Measurements from ENCODE around the gene PTPN9.
"Not testable (repeated sequence)": the region's sequence is repeated elsewhere in the genome, so short reads cannot be mapped to it uniquely, and the experiment has no call there.

The PTPN9 gene

DNA sequence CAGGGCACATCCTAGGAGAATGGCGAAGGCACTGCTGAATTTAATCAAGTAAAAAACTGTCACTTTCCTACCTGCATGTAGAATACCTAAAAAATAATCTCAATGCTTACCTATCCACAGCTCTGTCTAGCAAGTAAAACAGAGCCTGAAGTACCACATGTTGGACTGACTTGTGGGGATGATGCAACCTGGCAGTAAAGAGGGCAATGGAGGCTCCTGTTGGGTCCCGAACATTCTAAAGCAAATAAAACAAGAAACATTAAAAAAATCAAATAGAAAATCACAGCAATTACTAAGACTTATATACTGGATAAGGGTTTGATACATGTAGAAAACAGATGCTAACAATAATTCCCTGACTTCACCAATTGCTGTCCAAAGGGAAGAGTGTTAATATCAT, 56.1 kb downstream of the PTPN9 start:
- Mint-ChIP-seq H3K9me3 (no peaks in the 10 kb centered on the region), H3K27me3 (no peaks in the 10 kb centered on the region), H3K4me3 (no peak overlapping the region), H3K36me3 (ENCODE audit: low read depth) (peaks cover 40% of the 10 kb centered on the region), H3K27ac (no peak overlapping the region), H3K4me1 (ENCODE audit: low read depth) (no peaks in the 10 kb centered on the region)

GRCh38 chr15:75517233-75517632, 61.9 kb downstream of the PTPN9 start:
- H3K4me3 Mint-ChIP-seq: no peak overlapping the region
- no peaks in the 10 kb centered on the region for H3K27me3 Mint-ChIP-seq
- H3K36me3 Mint-ChIP-seq (ENCODE audit: low read depth): peaks cover 29% of the 10 kb centered on the region
- no peaks in the 10 kb centered on the region for H3K4me1 Mint-ChIP-seq (ENCODE audit: low read depth)
- H3K27ac Mint-ChIP-seq: no peak overlapping the region
- no peaks in the 10 kb centered on the region for H3K9me3 Mint-ChIP-seq

GRCh38 chr15:75508840-75509532, 70.1 kb downstream of the PTPN9 start:
- H3K27ac Mint-ChIP-seq: no peak overlapping the region

GRCh38 chr15:75502360-75502759, 76.8 kb downstream of the PTPN9 start:
- no peaks in the 10 kb centered on the region for H3K9me3 Mint-ChIP-seq
- no peak overlapping the region for H3K27ac Mint-ChIP-seq
- H3K27me3 Mint-ChIP-seq: no peaks in the 10 kb centered on the region
- no peaks in the 10 kb centered on the region for H3K4me1 Mint-ChIP-seq (ENCODE audit: low read depth)
- peaks cover 32% of the 10 kb centered on the region for H3K36me3 Mint-ChIP-seq (ENCODE audit: low read depth)
- H3K4me3 Mint-ChIP-seq: no peak overlapping the region

More at GRCh38 chr15:75508840-75509532, 70.1 kb downstream of the PTPN9 start:
- Mint-ChIP-seq H3K4me3 (no peak overlapping the region), H3K36me3 (ENCODE audit: low read depth) (peaks cover 9% of the 10 kb centered on the region), H3K4me1 (ENCODE audit: low read depth) (no peaks in the 10 kb centered on the region), H3K9me3 (no peaks in the 10 kb centered on the region), H3K27me3 (no peaks in the 10 kb centered on the region)

- no peaks in the 10 kb centered on the region for H3K27me3 Mint-ChIP-seq
- no peaks in the 10 kb centered on the region for H3K4me1 Mint-ChIP-seq (ENCODE audit: low read depth)
- H3K4me3 Mint-ChIP-seq: no peak overlapping the region
- H3K36me3 Mint-ChIP-seq (ENCODE audit: low read depth): peaks cover 21% of the 10 kb centered on the region
- no peak overlapping the region for H3K27ac Mint-ChIP-seq
- H3K9me3 Mint-ChIP-seq: no peaks in the 10 kb centered on the region
Measured at GRCh38 chr15:75493732-75494131, 85.4 kb downstream of the PTPN9 start.

GRCh38 chr15:75483961-75484360, 95.2 kb downstream of the PTPN9 start:
- Mint-ChIP-seq H3K27me3 (no peaks in the 10 kb centered on the region), H3K36me3 (ENCODE audit: low read depth) (peaks cover 28% of the 10 kb centered on the region), H3K9me3 (no peaks in the 10 kb centered on the region), H3K27ac (no peak overlapping the region), H3K4me1 (ENCODE audit: low read depth) (no peaks in the 10 kb centered on the region), H3K4me3 (no peak overlapping the region)

- H3K27ac Mint-ChIP-seq, H3K27me3 Mint-ChIP-seq: not testable (repeated sequence)
Measured at GRCh38 chr15:75483556-75483955, 95.6 kb downstream of the PTPN9 start.

DNA sequence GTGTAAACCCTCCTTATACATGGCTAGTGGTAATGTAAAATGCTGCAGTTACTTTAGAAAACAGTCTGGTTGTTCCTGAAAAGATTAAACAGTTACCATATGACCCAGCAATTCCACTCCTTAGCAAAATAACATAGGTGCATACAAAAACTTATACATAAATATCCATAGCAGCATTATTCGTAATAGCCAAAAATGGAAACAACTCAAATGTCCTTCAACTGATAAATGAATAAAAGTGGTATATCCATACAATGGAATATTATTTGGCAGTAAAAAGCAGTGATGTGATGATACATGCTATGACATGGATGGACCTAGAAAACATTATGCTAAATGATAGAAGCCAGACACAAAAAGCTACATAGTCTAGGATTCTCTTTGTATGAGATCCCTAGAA, 96.0 kb downstream of the PTPN9 start:
- H3K9me3 Mint-ChIP-seq: no peaks in the 10 kb centered on the region
- peaks cover 28% of the 10 kb centered on the region for H3K36me3 Mint-ChIP-seq (ENCODE audit: low read depth)
- H3K4me1 Mint-ChIP-seq (ENCODE audit: low read depth): no peaks in the 10 kb centered on the region
- no peak overlapping the region for H3K4me3 Mint-ChIP-seq
- H3K27ac Mint-ChIP-seq: no peak overlapping the region
- no peaks in the 10 kb centered on the region for H3K27me3 Mint-ChIP-seq

More at GRCh38 chr15:75483556-75483955, 95.6 kb downstream of the PTPN9 start:
- H3K4me3 Mint-ChIP-seq; H3K9me3 Mint-ChIP-seq; H3K4me1 Mint-ChIP-seq (ENCODE audit: low read depth): not testable (repeated sequence)
- H3K36me3 Mint-ChIP-seq (ENCODE audit: low read depth): peaks cover 28% of the 10 kb centered on the region

DNA sequence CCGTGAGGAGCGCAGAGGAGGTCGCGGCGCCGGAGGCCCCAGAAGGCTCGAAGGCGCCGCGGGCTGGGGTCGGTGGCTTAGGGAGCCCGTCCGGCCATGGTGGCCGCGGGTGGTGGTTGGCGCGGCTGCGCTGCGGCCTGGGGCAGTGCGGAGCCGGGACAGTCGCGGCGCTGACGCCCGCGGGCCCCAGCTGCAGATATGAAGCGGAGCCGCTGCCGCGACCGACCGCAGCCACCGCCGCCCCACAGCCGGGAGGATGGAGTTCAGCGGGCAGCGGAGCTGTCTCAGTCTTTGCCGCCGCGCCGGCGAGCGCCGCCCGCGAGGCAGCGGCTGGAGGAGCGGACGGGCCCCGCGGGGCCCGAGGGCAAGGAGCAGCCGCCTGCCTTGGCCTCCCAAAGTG, 98.7 kb downstream of the PTPN9 start:
- not testable (repeated sequence) for H3K4me1 Mint-ChIP-seq (ENCODE audit: low read depth); H3K4me3 Mint-ChIP-seq; H3K9me3 Mint-ChIP-seq; H3K27ac Mint-ChIP-seq; H3K27me3 Mint-ChIP-seq
- H3K36me3 Mint-ChIP-seq (ENCODE audit: low read depth): peaks cover 21% of the 10 kb centered on the region

DNA sequence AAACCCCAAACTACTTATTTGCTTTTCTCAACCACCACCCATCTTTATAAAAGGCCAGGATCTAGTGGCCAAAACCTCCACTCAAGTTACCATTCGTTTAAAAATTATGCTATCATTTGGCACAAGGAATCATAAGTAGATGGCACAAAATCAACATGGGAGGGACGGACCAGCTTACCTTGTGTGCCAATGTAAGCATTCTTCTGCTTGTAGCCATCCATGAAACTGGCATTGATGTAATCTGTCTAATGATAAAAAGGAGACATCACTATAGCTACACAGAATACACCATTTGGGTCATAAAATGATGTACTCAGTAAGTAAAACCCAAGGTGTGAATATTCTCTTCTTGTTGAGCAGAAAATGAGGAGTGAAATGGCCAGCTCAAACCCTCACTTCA, 99.4 kb downstream of the PTPN9 start:
- Mint-ChIP-seq H3K4me3 (no peak overlapping the region), H3K9me3 (no peaks in the 10 kb centered on the region), H3K36me3 (ENCODE audit: low read depth) (peaks cover 25% of the 10 kb centered on the region), H3K27ac (no peak overlapping the region), H3K4me1 (ENCODE audit: low read depth) (no peaks in the 10 kb centered on the region), H3K27me3 (no peaks in the 10 kb centered on the region)

DNA sequence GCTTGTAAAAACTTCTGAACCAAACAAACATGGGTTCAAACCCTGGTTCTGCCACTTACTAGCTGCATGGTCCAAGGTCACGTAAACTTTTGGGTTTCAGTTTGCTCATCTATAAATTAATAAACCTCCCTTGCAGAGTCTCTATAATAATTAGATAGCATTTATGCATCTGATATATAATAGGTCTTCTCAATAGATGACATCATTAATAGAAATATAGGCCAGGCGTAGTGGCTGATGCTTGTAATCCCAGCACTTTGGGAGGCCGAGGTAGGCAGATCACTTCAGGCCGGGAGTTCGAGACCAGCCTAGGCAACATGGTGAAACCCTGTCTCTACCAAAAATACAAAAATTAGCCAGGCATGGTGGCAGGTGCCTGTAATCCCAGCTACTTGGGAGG, 102.0 kb downstream of the PTPN9 start:
- H3K9me3 Mint-ChIP-seq: not testable (repeated sequence)

DNA sequence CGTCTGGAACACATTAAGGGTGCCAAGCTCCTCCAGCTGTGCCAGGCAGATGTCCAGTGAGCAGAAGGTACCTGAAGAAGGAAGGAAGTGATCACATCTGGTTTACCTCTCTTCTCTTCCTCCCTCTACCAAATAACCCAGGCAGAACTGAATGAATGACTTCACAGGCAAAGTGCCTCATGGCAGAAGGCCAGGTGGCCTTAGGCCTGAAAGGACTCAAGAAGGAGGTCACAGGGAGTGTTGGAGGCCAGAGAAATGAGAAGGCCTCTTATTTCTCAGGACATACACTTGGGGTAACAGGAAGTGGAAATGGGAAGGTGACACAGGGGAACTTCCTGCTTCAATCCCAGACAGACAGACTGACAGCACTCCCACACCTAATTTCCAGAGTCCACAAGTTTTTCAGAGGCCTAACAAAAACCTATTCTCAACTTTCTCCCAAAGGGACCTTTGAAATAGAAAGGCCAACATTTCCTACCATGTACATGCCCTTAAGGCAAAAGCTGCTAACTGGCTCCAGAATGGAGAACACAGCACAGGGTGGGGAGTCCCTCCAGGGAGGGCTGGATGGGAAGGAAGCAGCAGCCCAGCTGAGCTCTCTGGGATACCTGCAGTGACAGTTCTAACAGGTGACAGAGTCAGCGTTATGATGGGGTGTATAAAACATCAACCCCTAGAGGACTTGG, 110.1 kb downstream of the PTPN9 start:
- H3K36me3 Mint-ChIP-seq (ENCODE audit: low read depth): peaks cover 46% of the 10 kb centered on the region
- H3K27ac Mint-ChIP-seq: no peak overlapping the region
- no peak overlapping the region for H3K4me3 Mint-ChIP-seq
- H3K9me3 Mint-ChIP-seq: no peaks in the 10 kb centered on the region
- H3K27me3 Mint-ChIP-seq: no peaks in the 10 kb centered on the region
- H3K4me1 Mint-ChIP-seq (ENCODE audit: low read depth): no peaks in the 10 kb centered on the region

More for the DNA sequence above, 102.0 kb downstream of the PTPN9 start:
- not testable (repeated sequence) for H3K4me1 Mint-ChIP-seq (ENCODE audit: low read depth); H3K4me3 Mint-ChIP-seq; H3K27ac Mint-ChIP-seq; H3K27me3 Mint-ChIP-seq
- H3K36me3 Mint-ChIP-seq (ENCODE audit: low read depth): peaks cover 24% of the 10 kb centered on the region

DNA sequence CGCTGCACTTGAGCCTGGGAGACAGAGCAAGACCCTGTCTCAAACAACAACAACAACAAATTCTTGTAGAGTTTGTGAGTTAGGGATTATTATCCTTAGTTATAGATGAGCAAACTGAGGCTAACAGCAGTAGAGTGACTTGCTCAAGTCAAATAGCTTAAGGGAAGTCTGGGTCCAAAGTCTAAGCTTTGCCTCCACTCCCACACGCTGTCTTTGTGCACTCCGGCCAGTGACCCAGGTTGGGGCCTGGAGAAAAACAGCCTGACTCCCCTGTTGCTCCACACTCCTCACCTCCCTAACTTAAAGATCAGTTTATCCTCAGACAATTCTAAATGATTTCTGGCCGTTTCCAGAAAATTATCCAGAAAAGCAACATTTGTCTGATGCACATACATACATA, 118.5 kb downstream of the PTPN9 start:
- Mint-ChIP-seq H3K27me3 (no peaks in the 10 kb centered on the region), H3K36me3 (ENCODE audit: low read depth) (peaks cover 5% of the 10 kb centered on the region), H3K27ac (no peak overlapping the region), H3K4me3 (no peak overlapping the region), H3K4me1 (ENCODE audit: low read depth) (peaks cover 5% of the 10 kb centered on the region), H3K9me3 (no peaks in the 10 kb centered on the region)

DNA sequence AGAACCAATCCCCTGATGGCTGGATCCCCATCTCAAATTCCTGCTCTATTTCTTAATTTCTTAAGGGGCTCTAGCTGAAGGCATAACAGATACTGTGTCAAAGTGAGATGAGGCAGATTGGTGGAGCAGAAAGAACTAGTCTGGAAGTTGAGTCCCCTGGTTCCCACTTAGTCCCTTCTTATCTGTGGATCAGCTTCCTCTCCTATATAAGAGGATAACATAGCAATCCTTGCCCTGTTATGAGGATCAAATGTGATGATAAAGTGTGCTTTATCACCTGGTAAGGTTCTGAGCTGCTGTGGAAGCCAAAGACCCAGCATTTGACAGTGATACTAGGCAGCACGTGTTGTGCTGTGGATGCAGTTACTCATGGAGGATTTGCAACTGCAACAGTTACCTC, 119.5 kb downstream of the PTPN9 start:
- Mint-ChIP-seq H3K27ac (no peak overlapping the region), H3K36me3 (ENCODE audit: low read depth) (no peaks in the 10 kb centered on the region), H3K4me1 (ENCODE audit: low read depth) (peaks cover 5% of the 10 kb centered on the region), H3K4me3 (no peak overlapping the region), H3K27me3 (no peaks in the 10 kb centered on the region), H3K9me3 (no peaks in the 10 kb centered on the region)

DNA sequence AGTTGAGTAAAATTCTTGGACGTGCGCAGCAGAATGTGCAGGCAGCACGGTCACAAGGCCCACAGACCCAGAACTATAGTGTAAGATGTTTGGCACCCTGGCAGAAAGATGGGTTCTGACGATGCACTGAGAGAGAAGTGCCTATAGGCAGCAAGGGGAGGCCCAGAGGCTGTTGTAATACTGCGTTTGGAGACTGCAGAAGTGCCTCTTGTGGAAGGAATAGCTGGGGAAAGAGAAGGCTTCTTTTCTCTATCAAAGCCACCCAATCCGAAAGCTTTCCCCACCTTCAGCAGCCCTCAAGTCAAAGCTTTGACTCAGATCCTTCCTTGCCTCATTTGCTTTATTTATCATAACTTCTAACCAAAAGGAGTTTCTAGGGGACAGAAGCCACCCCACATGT, 122.4 kb downstream of the PTPN9 start:
- Mint-ChIP-seq H3K27ac (no peak overlapping the region), H3K4me3 (peak overlapping the region; percentile 93), H3K9me3 (no peaks in the 10 kb centered on the region), H3K36me3 (ENCODE audit: low read depth) (no peaks in the 10 kb centered on the region), H3K4me1 (ENCODE audit: low read depth) (peaks cover 13% of the 10 kb centered on the region), H3K27me3 (no peaks in the 10 kb centered on the region)
